Activated CD8-positive, alpha-beta memory T cell treated with anti-CD3 and anti-CD28 coated beads, Interleukin-2, amount 10 ng/mL, durations not matched to agents 7 days and 5 days (primary cell): ENCODE results near the gene FANCD2OS. TPM values are rescaled to one million over a fixed set of nuclear protein-coding genes. Genes with fewer than 3 reads are reported as not detected.
A peak's percentile ranks its signal among the peaks of the same experiment; 100 is the strongest.

Experiments
- ATAC-seq: fragments of 150-1000 bp; cut with Tn5 transposase; one replicate; pipeline ENCODE4 v1.10.0; 2021; ENCODE audit warnings: moderate library complexity
- CTCF ChIA-PET: fragments of 350-600 bp; sonication (Branson Sonifier 250); formaldehyde crosslinking; loops from one replicate; lab custom pipeline; 2021; ENCODE audit warnings: antibody characterized with exemption; lab: Charles Lee
- DNase-seq: peaks from one replicate; pipeline ENCODE4 v3.0.0-alpha.2; 2020
- H3K27ac Mint-ChIP-seq: one replicate; pipeline ENCODE4 v1.8.0; 2021; ENCODE audit warnings: mild to moderate bottlenecking, mixed read lengths
- H3K27me3 Mint-ChIP-seq: one replicate; pipeline ENCODE4 v1.8.0; 2021; ENCODE audit warnings: mixed read lengths
- H3K36me3 Mint-ChIP-seq: one replicate; pipeline ENCODE4 v1.8.0; 2021; ENCODE audit warnings: mild to moderate bottlenecking, mixed read lengths
- H3K4me1 Mint-ChIP-seq: one replicate; pipeline ENCODE4 v1.8.0; 2021; ENCODE audit warnings: mixed read lengths
- H3K4me3 Mint-ChIP-seq: one replicate; pipeline ENCODE4 v1.8.0; 2021; ENCODE audit warnings: mild to moderate bottlenecking, moderate library complexity, mixed read lengths
- H3K9me3 Mint-ChIP-seq: one replicate; pipeline ENCODE4 v1.8.0; 2022; ENCODE audit warnings: low read depth, mixed read lengths
- total RNA-seq, 2 experiments: library from RNA; stranded (reverse); gene quantifications; one replicate each; pipeline ENCODE4 v1.2.3, GENCODE V29; 2021

The FANCD2OS gene, protein sequence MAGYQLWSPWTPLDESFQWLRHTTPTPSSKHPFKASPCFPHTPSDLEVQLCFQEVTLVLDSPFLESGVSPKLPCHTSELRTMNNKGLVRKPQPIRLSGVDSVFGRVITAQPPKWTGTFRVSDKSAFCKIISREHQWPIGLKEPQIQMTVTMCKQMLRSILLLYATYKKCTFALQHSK
- not detected for total RNA-seq

DNA sequence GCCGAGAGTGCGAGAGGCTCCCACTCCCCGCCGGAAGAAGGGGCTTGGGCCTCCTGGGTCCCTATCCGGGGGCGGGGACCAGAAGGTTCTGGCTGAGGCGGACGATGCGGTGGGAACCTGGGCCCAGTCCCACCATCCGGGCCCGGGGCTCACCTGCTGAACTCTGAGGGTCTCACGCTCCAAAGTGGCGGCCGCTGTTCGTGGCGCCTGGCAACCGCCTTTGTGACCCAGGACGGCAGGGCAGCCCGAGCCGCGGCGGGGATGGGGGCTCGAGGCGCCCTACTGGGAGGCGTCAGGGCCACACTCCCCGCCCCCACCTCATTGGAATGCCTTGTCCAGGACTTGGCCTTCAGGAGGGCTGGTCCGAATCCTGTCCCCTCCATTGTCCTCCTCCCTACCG is at the start of gene FANCD2OS:
TSS of gene FANCD2OS (minus strand) at position 165 of the 400 bp plus-strand sequence. CDS start 3,481 bp downstream, outside the sequence.
- CTCF ChIA-PET: no interaction called here
- ATAC-seq: no peak
- Mint-ChIP-seq H3K27ac (no peak within 1 kb of the TSS), H3K9me3 (no peaks in the 10 kb centered on the region), H3K27me3 (no peaks in the 10 kb centered on the region), H3K36me3 (peaks cover 4% of the 10 kb centered on the region), H3K4me1 (no peaks in the 10 kb centered on the region), H3K4me3 (no peak within 1 kb of the TSS)
- DNase-seq: no peak

DNA sequence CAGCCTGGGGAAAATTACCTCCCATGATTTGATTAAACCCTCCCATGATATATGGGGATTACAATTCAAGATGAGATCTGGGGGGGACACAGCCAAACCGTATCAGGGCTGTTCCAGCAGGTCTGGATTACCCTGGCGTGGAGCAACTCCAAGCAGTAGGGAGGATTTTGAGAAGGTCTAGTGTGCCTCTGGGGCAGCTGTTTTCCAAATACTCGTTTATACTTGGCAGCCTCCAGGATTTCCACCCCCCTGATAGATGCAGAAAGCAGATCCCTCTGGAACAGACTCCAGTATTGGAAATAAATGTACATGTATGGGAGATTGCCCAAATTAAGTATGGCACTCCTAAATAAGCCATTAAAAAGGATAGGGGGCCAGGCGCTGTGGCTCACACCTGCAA is 49.0 kb upstream of the FANCD2OS start:
- H3K27ac Mint-ChIP-seq: no peak overlapping the region
- no peak overlapping the region for H3K4me3 Mint-ChIP-seq
- H3K36me3 Mint-ChIP-seq: peaks cover 13% of the 10 kb centered on the region
- no peaks in the 10 kb centered on the region for H3K4me1 Mint-ChIP-seq
- no peaks in the 10 kb centered on the region for H3K9me3 Mint-ChIP-seq
- no peaks in the 10 kb centered on the region for H3K27me3 Mint-ChIP-seq
- DNase-seq (no peak), ATAC-seq (no peak)
- CTCF ChIA-PET: interaction anchor here (0.9 kb wide), 1 partner anchor 65 kb away, joined by 3 read pairs; no protein-coding TSS in a partner anchor

DNA sequence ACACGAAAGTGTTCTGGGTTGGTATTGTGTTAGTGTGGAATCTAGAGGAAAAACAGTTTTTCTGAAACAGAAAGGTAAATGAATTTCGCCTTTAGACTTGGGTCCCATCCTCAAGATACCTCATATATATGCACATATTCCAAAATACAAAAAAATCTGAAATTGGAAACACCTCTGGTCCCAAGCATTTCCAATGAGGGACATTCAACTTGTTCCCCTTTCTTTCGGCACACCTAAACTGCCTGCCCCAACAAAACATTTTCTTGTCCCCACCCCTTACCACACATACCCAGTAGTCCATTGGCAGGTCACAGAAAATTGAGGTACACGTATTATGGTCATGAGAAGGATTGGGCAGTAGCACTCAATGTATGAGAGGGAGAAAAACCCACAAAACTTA is 47.6 kb upstream of the FANCD2OS start:
- Mint-ChIP-seq H3K9me3 (no peaks in the 10 kb centered on the region), H3K4me3 (no peak overlapping the region), H3K4me1 (no peaks in the 10 kb centered on the region), H3K27me3 (no peaks in the 10 kb centered on the region), H3K27ac (no peak overlapping the region), H3K36me3 (peaks cover 23% of the 10 kb centered on the region)
- DNase-seq: no peak
- ATAC-seq: no peak
- CTCF ChIA-PET: no interaction called here

DNA sequence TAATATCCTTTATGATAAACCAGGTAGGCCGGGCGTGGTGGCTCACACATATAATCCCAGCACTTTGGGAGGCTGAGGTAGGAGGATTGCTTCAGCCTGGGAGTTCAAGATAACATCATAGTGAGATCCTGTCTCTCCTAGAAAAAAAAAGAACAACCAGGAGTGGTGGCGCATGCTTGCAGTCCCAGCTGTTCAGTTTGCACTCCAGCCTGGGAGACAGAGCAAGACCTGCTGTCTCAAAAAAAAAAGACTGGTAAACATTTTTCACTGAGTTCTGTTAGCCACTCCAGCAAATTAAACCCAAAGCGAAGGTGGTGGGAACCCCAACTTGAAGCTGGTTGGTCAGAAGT is 47.0 kb upstream of the FANCD2OS start:
- Mint-ChIP-seq H3K9me3 (no peaks in the 10 kb centered on the region), H3K4me1 (no peaks in the 10 kb centered on the region), H3K4me3 (no peak overlapping the region), H3K27me3 (no peaks in the 10 kb centered on the region), H3K36me3 (peaks cover 29% of the 10 kb centered on the region), H3K27ac (no peak overlapping the region)
- DNase-seq: no peak
- ATAC-seq: no peak
- CTCF ChIA-PET: no interaction called here

DNA sequence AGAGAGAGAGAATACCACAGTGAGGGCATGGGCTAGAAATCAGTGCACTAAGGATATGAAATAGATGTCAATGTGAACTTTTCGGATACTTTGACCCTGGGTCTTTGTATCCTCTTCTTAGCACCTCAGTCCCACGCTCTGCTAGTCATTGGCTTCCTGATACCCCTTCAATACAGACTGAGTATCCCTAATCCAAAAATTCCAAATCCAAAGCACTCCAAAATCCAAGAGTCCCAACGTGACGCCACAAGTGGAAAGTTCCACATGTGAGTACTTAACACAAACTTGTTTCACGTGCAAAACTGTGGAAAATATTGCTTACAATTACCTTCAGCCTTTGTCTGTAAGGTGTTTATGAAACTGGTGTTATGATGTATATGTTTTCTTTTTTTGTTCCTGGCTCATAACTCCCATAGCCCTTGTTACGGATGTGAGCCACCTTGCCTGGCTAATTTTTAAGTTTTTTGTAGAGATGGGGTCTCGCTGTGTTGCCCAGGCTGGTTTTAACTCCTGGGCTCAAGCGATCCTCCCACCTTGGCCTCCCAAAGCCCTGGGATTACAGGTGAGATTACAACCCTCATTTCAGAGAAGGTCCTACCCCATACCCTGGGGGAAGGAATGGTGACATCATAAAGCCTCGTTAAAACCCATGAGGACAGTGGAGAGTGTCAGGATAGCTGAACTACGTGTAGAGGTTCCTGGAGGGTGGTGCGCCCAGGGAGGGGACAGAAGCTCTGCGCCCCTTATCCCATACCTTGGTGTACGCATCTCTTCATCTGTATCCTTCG is 46.5 kb upstream of the FANCD2OS start:
- Mint-ChIP-seq H3K27ac (no peak overlapping the region), H3K36me3 (peaks cover 34% of the 10 kb centered on the region), H3K4me1 (peaks cover 2% of the 10 kb centered on the region), H3K27me3 (no peaks in the 10 kb centered on the region), H3K9me3 (no peaks in the 10 kb centered on the region), H3K4me3 (no peak overlapping the region)
- no peak for ATAC-seq
- CTCF ChIA-PET: no interaction called here
- no peak for DNase-seq

DNA sequence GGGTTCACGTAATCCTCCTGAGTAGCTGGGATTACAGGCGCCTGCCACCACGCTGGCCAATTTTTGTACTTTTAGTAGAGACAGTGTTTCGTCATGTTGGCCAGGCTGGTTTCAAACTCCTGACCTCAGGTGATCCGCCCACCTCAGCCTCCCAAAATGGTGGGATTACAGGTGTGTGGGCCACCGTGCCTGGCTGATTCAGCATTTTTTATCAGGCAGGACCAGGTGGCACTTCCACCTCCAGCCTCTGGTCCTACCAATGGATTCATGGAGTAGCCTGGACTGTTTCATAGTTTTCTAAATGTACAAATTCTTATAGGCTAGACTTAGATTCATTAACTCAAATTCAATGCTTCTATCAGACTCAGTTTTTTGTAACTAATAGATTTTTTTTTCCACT is 42.9 kb upstream of the FANCD2OS start:
- H3K9me3 Mint-ChIP-seq: no peaks in the 10 kb centered on the region
- CTCF ChIA-PET: interaction anchor here (2.3 kb wide), 1 partner anchor 14 kb away, joined by 8 read pairs; the partner anchor contains the start of gene IRAK2
- ATAC-seq: no peak
- H3K4me1 Mint-ChIP-seq: peaks cover 11% of the 10 kb centered on the region
- H3K27me3 Mint-ChIP-seq: no peaks in the 10 kb centered on the region
- no peak for DNase-seq
- no peak overlapping the region for H3K4me3 Mint-ChIP-seq
- peaks cover 46% of the 10 kb centered on the region for H3K36me3 Mint-ChIP-seq
- H3K27ac Mint-ChIP-seq: no peak overlapping the region

DNA sequence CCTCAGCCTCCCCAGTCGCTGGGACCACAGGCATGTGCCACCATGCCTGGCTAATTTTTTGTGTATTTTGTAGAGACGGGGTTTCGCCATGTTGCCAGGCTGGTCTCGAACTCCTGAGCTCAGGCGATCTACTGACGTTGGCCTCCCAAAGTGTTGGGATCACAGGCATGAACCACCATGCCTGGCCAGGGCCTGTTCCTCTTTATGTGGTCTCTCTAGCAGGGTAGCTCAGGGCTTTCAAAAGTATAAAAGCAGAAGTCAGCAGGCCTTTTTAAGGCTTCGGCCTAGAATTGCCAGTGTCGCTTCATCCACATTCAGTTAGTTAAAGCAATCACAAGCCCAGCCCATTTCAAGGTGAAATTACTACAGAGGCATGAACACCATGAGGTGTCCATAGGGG is 41.2 kb upstream of the FANCD2OS start:
- peaks cover 49% of the 10 kb centered on the region for H3K36me3 Mint-ChIP-seq
- ATAC-seq: no peak
- no peak overlapping the region for H3K4me3 Mint-ChIP-seq
- no peak for DNase-seq
- H3K9me3 Mint-ChIP-seq: no peaks in the 10 kb centered on the region
- H3K4me1 Mint-ChIP-seq: peaks cover 20% of the 10 kb centered on the region
- H3K27ac Mint-ChIP-seq: no peak overlapping the region
- CTCF ChIA-PET: interaction anchor here (1.3 kb wide), 1 partner anchor 12 kb away, joined by 3 read pairs; no protein-coding TSS in a partner anchor
- H3K27me3 Mint-ChIP-seq: no peaks in the 10 kb centered on the region

DNA sequence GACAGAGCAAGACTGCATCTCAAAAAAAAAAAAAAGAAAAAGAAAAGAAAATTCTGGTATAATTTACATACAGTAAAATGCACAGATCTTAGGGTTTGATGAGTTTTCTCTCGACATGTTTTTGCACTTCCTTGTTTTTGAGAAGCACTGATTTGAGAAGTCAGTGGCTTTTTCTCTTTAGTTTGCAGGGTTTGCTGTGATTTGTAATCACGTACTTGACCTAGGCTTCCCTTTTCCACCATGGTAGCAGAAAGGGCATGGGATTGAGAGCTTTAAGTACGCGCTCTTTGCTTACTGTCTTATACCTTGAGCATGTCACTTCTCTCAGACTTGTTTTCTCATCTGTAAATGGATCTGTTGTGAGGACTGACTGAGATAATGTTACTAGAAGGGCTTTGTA is 37.6 kb upstream of the FANCD2OS start:
- H3K4me3 Mint-ChIP-seq: peak overlapping the region; percentile 36
- H3K27me3 Mint-ChIP-seq: no peaks in the 10 kb centered on the region
- H3K9me3 Mint-ChIP-seq: no peaks in the 10 kb centered on the region
- CTCF ChIA-PET: interaction anchor here (0.8 kb wide), 1 partner anchor 124 kb away, joined by 3 read pairs; no protein-coding TSS in a partner anchor
- H3K36me3 Mint-ChIP-seq: peaks cover 39% of the 10 kb centered on the region
- DNase-seq (no peak), ATAC-seq (no peak)
- peaks cover 36% of the 10 kb centered on the region for H3K4me1 Mint-ChIP-seq
- peak overlapping the region; percentile 52 for H3K27ac Mint-ChIP-seq

DNA sequence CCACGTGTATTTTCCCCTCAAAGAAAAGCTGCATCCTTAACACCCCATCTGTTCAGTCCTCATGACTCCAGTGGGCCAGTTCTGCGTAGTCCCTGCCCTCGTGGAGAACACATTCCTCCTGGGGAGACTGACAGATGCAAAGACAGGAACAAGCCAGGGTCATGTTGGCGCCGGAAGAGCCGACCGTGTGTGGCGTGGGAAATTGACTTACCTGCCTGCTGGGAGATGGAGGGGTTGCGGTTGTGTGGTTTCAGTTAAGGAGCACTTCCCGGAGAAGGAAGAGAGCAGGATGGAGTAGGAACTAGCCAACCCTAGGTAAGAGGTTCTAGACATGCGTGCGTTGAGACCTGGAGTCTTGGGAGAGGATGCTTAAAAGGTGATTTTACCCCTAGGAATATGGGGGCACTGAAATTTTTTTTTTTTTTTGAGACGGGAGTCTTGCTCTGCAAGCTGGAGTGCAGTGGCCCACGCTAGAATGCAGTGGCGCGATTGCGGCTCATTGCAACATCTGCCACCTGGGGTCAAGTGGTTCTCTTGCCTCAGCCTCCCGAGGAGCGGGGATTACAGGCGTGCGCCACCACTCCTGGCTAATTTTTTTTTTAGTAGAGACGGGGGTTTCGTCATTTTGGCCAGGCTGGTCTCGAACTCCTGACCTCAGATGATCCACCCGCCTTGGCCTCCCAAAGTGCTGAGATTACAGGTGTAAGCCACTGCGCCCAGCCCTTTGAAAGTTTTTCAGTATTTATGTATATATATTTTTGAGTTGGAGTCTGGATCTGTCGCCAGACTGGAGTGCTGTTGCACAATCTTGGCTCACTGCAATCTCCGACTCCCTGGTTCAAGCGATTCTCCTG is 34.9 kb upstream of the FANCD2OS start:
- H3K9me3 Mint-ChIP-seq: no peaks in the 10 kb centered on the region

DNA sequence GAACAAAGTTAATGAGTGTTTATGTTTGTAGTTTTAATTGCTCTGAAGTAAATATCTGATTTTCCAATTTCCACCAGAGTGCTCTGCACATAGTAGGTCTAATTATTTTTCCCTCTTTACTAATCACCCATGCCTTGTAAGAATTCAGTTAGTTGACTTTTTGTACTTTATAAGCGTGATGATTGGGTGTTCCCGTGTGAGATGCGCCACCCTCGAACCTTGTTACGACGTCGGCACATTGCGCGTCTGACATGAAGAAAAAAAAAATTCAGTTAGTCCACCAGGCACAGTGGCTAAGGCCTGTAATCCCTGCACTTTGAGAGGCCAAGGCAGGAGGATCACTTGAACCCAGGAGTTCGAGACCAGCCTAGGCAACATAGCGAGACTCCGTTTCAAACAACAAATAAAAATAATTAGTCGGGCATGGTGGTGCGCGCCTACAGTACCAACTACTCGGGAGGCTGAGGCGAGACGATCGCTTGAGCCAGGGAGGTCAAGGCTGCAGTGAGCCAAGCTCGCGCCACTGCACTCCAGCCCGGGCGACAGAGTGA is 33.0 kb upstream of the FANCD2OS start:
- no peaks in the 10 kb centered on the region for H3K9me3 Mint-ChIP-seq
- CTCF ChIA-PET: interaction anchor here (0.6 to 1.7 kb wide), 6 partner anchors 41 to 140 kb away, joined by 3 to 5 read pairs (median 3); no protein-coding TSS in a partner anchor
- H3K36me3 Mint-ChIP-seq: peaks cover 15% of the 10 kb centered on the region
- peak; percentile 43 for DNase-seq
- peaks cover 26% of the 10 kb centered on the region for H3K4me1 Mint-ChIP-seq
- no peaks in the 10 kb centered on the region for H3K27me3 Mint-ChIP-seq
- peak overlapping the region; percentile 87 for H3K4me3 Mint-ChIP-seq
- peak overlapping the region; percentile 99 for H3K27ac Mint-ChIP-seq
- ATAC-seq: no peak

More for the DNA sequence above, 34.9 kb upstream of the FANCD2OS start:
- peak; percentile 44 for DNase-seq
- peak; percentile 9 for ATAC-seq
- CTCF ChIA-PET: interaction anchor here (1.7 kb wide), 2 partner anchors 81 to 105 kb away, joined by 4 to 5 read pairs; partner anchors contain the start of gene TATDN2
- peak overlapping the region; percentile 99 for H3K27ac Mint-ChIP-seq
- H3K27me3 Mint-ChIP-seq: no peaks in the 10 kb centered on the region
- peaks cover 36% of the 10 kb centered on the region for H3K4me1 Mint-ChIP-seq
- H3K4me3 Mint-ChIP-seq: peak overlapping the region; percentile 87
- peaks cover 21% of the 10 kb centered on the region for H3K36me3 Mint-ChIP-seq

DNA sequence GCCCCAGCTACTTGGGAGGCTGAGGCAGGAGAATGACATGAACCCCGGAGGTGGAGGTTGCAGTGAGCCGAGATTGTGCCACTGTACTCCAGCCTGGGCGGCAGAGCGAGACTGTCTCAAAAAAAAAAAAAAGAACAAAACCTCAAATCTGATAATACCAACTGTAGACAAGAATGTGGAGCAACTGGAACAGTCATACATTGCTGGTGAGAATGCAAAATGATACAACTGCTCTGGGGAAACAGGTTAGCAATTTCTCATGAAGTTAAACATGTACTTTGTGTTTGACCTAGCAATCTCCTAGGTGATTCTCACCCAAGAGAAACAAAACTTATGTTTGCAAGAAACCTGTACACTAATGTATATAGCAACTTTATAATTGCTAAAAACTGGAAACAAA is 29.1 kb upstream of the FANCD2OS start:
- ATAC-seq: no peak
- Mint-ChIP-seq H3K4me3 (no peak overlapping the region), H3K27me3 (no peaks in the 10 kb centered on the region), H3K9me3 (no peaks in the 10 kb centered on the region), H3K36me3 (peaks cover 1% of the 10 kb centered on the region), H3K27ac (no peak overlapping the region), H3K4me1 (peaks cover 18% of the 10 kb centered on the region)
- DNase-seq: no peak
- CTCF ChIA-PET: no interaction called here

DNA sequence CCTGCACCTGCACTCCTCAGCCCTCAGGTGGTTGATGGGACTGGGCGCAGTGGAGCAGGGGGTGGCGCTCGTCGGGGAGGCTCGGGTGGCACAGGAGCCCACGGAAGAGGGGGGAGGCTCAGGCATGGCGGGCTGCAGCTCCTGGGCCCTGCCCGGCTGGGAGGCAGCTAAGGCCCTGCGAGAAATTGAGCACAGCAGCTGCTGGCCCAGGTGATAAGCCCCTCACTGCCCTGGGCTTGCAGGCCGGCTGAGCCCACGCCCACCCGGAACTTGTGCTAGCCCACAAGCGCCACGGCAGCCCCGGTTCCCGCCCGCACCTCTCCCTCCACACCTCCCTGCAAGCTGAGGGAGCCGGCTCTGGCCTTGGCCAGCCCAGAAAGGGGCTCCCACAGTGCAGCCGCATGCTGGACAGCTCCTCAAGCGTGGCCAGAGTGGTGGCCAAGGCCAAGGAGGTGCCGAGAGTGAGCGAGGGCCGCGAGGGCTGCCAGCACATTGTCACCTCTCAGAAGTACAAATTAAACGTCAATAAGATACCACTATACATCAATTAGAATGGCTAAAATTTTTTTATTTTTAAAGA is 28.5 kb upstream of the FANCD2OS start:
- no peak overlapping the region for H3K27ac Mint-ChIP-seq
- no peak overlapping the region for H3K4me3 Mint-ChIP-seq
- H3K4me1 Mint-ChIP-seq: peaks cover 18% of the 10 kb centered on the region
- no peaks in the 10 kb centered on the region for H3K27me3 Mint-ChIP-seq
- no peaks in the 10 kb centered on the region for H3K9me3 Mint-ChIP-seq
- ATAC-seq (no peak), DNase-seq (no peak)
- CTCF ChIA-PET: no interaction called here
- H3K36me3 Mint-ChIP-seq: no peaks in the 10 kb centered on the region
